H9 (cell line): Measurements from ENCODE around the gene ALKBH4. TPM values are rescaled to one million over a fixed set of nuclear protein-coding genes. Genes with fewer than 3 reads are reported as not detected.

Source experiments
- DNase-seq: peaks from one replicate; pipeline ENCODE4 v3.0.0-alpha.2; 2017
- H2AFZ ChIP-seq: one replicate; pipeline ENCODE4 v1.6.1; 2013; ENCODE audit warnings: mild to moderate bottlenecking, low read length, control low read depth, moderate library complexity
- H2AK5ac ChIP-seq: 2 replicates; pipeline ENCODE4 v1.6.1; 2013; ENCODE audit warnings: low read length, control low read depth, mixed read lengths; ENCODE audit not compliant: insufficient read length
- H2BK120ac ChIP-seq: one replicate; pipeline ENCODE4 v1.6.1; 2013; ENCODE audit warnings: low read depth, mild to moderate bottlenecking, low read length, control low read depth, inconsistent platforms; ENCODE audit not compliant: poor library complexity, severe bottlenecking
- H2BK12ac ChIP-seq: 2 replicates; pipeline ENCODE4 v1.6.1; 2013; ENCODE audit warnings: low read length, control low read depth, mixed read lengths, low read depth; ENCODE audit not compliant: insufficient read length
- H2BK15ac ChIP-seq: 2 replicates; pipeline ENCODE4 v1.6.1; 2013; ENCODE audit warnings: low read depth, low read length, control low read depth
- H2BK20ac ChIP-seq: one replicate; pipeline ENCODE4 v1.6.1; 2013; ENCODE audit warnings: low read depth, mild to moderate bottlenecking, low read length, control low read depth, inconsistent platforms; ENCODE audit not compliant: poor library complexity, severe bottlenecking
- H2BK5ac ChIP-seq: 2 replicates; pipeline ENCODE4 v1.6.1; 2013; ENCODE audit warnings: low read length, control low read depth, mixed read lengths; ENCODE audit not compliant: insufficient read length
- H3K14ac ChIP-seq: 2 replicates; pipeline ENCODE4 v1.6.1; 2013; ENCODE audit warnings: low read length, control low read depth; ENCODE audit not compliant: insufficient read depth
- H3K18ac ChIP-seq: 2 replicates; pipeline ENCODE4 v1.6.1; 2013; ENCODE audit warnings: low read depth, mild to moderate bottlenecking, mixed read lengths, low read length, control low read depth; ENCODE audit not compliant: insufficient read length
- H3K23ac ChIP-seq: 2 replicates; pipeline ENCODE4 v1.6.1; 2013; ENCODE audit warnings: low read length, control low read depth, mixed read lengths, low read depth; ENCODE audit not compliant: insufficient read length
- H3K23me2 ChIP-seq: 2 replicates; pipeline ENCODE4 v1.6.1; 2013; ENCODE audit warnings: low read depth, mild to moderate bottlenecking, mixed read lengths, low read length, control low read depth; ENCODE audit not compliant: insufficient read length, poor library complexity, severe bottlenecking
- H3K27ac ChIP-seq: 2 replicates; pipeline ENCODE4 v1.5.1; 2013; ENCODE audit warnings: low read length, control low read depth, mixed read lengths, low read depth; ENCODE audit not compliant: insufficient read length
- H3K27me3 ChIP-seq: 2 replicates; pipeline ENCODE4 v1.6.1; 2013; ENCODE audit warnings: low read length, control low read depth, inconsistent platforms; ENCODE audit not compliant: insufficient read depth
- H3K4ac ChIP-seq: 2 replicates; pipeline ENCODE4 v1.6.1; 2013; ENCODE audit warnings: low read depth, mild to moderate bottlenecking, control low read depth, inconsistent platforms, low read length, moderate library complexity
- H3K4me1 ChIP-seq: 2 replicates; pipeline ENCODE4 v1.6.1; 2013; ENCODE audit warnings: low read length, control low read depth, inconsistent platforms; ENCODE audit not compliant: insufficient read depth
- H3K4me2 ChIP-seq: 2 replicates; pipeline ENCODE4 v1.6.1; 2013; ENCODE audit warnings: low read length, control low read depth, mixed read lengths; ENCODE audit not compliant: insufficient read length, insufficient read depth
- H3K56ac ChIP-seq: 2 replicates; pipeline ENCODE4 v1.6.1; 2013; ENCODE audit warnings: low read depth, mild to moderate bottlenecking, mixed read lengths, low read length, control low read depth; ENCODE audit not compliant: insufficient read length
- H3K79me1 ChIP-seq: 2 replicates; pipeline ENCODE4 v1.6.1; 2013; ENCODE audit warnings: low read depth, mild to moderate bottlenecking, moderate library complexity, low read length, control low read depth, inconsistent platforms; ENCODE audit not compliant: insufficient read depth, poor library complexity, severe bottlenecking
- H3K79me2 ChIP-seq: 2 replicates; pipeline ENCODE4 v1.6.1; 2013; ENCODE audit warnings: low read length, control low read depth, inconsistent platforms; ENCODE audit not compliant: insufficient read depth
- H3K9ac ChIP-seq: 2 replicates; pipeline ENCODE4 v1.6.1; 2013; ENCODE audit warnings: low read length, control low read depth, mixed read lengths; ENCODE audit not compliant: insufficient read length; ENCODE audit errors: extremely low read depth
- H3K9me3 ChIP-seq: one replicate; pipeline ENCODE4 v1.6.1; 2013; ENCODE audit warnings: low read depth, low read length, inconsistent platforms; ENCODE audit not compliant: control insufficient read depth
- H3T11ph ChIP-seq: one replicate; pipeline ENCODE4 v1.6.1; 2013; ENCODE audit warnings: mild to moderate bottlenecking, low read length, control low read depth, inconsistent platforms
- H4K20me1 ChIP-seq: one replicate; pipeline ENCODE4 v1.6.1; 2013; ENCODE audit not compliant: control insufficient read depth, insufficient read length, insufficient read depth
- H4K5ac ChIP-seq: 2 replicates; pipeline ENCODE4 v1.6.1; 2013; ENCODE audit warnings: low read depth, mild to moderate bottlenecking, mixed read lengths, low read length, control low read depth; ENCODE audit not compliant: insufficient read length
- H4K8ac ChIP-seq: replicated peaks from 2 replicates; pipeline ENCODE4 v1.6.1; 2013; ENCODE audit warnings: low read length, control low read depth, mixed read lengths, low read depth; ENCODE audit not compliant: insufficient read length
- H4K91ac ChIP-seq: 2 replicates; pipeline ENCODE4 v1.6.1; 2013; ENCODE audit warnings: low read depth, mild to moderate bottlenecking, moderate library complexity, mixed read lengths, low read length, control low read depth; ENCODE audit not compliant: insufficient read length
- H3K27ac Mint-ChIP-seq, 3 experiments: 2 replicates in 2 of 3; 3 replicates in 1 of 3; pipeline ENCODE4 v1.8.0; 2020 to 2021; ENCODE audit warnings: mixed read lengths in 3 of 3, mild to moderate bottlenecking in 1 of 3, moderate library complexity in 1 of 3
- H3K27me3 Mint-ChIP-seq: 2 replicates; pipeline ENCODE4 v1.8.0; 2021; ENCODE audit warnings: low read depth, mild to moderate bottlenecking, moderate library complexity, mixed read lengths
- H3K36me3 Mint-ChIP-seq, 3 experiments: 2 replicates in 2 of 3; 3 replicates in 1 of 3; pipeline ENCODE4 v1.8.0; 2020 to 2021; ENCODE audit warnings: low read depth in 3 of 3, mixed read lengths in 3 of 3; ENCODE audit not compliant: insufficient read depth in 1 of 3
- H3K4me1 Mint-ChIP-seq, 2 experiments: 2 replicates each; pipeline ENCODE4 v1.8.0; 2020; ENCODE audit warnings: mixed read lengths in 2 of 2
- H3K4me3 Mint-ChIP-seq, 2 experiments: 2 replicates in 1 of 2; 3 replicates in 1 of 2; pipeline ENCODE4 v1.8.0; 2020 to 2021; ENCODE audit warnings: mild to moderate bottlenecking in 2 of 2, mixed read lengths in 2 of 2, moderate library complexity in 1 of 2
- H3K9me3 Mint-ChIP-seq, 2 experiments: 2 replicates in 1 of 2; 3 replicates in 1 of 2; pipeline ENCODE4 v1.8.0; 2020; ENCODE audit warnings: mild to moderate bottlenecking in 2 of 2, mixed read lengths in 2 of 2, moderate library complexity in 1 of 2
- WGBS: extraction: QIAGEN DNeasy Blood & Tissue Kit; methylation state at CpG from one replicate; pipeline ENCODE4 v1.1.7; 2013; ENCODE audit warnings: missing lambda C conversion rate, low lambda C conversion rate, mixed read lengths; ENCODE audit not compliant: insufficient read length; ENCODE audit errors: extremely low coverage; 5-methylcytosine and 5-hydroxymethylcytosine counted together
- total RNA-seq: library from RNA; stranded (reverse); gene quantifications from 2 replicates; pipeline ENCODE4 v1.2.1, GENCODE V29; 2021
- TF ChIP-seq, protein P1 (sequence below): fragments of 200-600 bp; sonication (generic); conservative IDR thresholded peaks from 3 replicates; pipeline ENCODE4 v1.8.0; 2021; ENCODE audit warnings: antibody characterized with exemption, mild to moderate bottlenecking

ALKBH4 gene
- total RNA-seq, 1 experiment from 2014 or later = 23.9 TPM

- Histone ChIP-seq H3K56ac (no peak overlapping the region), H3K4me1 (no peaks in the 10 kb centered on the region), H3T11ph (no peak overlapping the region), H3K18ac (no peak overlapping the region), H3K9ac (no peak overlapping the region), H2BK12ac (no peak overlapping the region), H3K23ac (no peak overlapping the region), H3K4me2 (no peak overlapping the region), H2AFZ (no peak overlapping the region), H2BK15ac (no peak overlapping the region), H3K79me2 (no peaks in the 10 kb centered on the region), H2BK120ac (no peak overlapping the region), H3K27ac (no peak overlapping the region), H4K8ac (no peak overlapping the region), H4K91ac (no peak overlapping the region), H2BK5ac (no peak overlapping the region), H3K79me1 (peaks cover 2% of the 10 kb centered on the region), H2BK20ac (no peak overlapping the region), H3K27me3 (no peaks in the 10 kb centered on the region), H3K23me2 (peaks cover 6% of the 10 kb centered on the region), H3K14ac (no peak overlapping the region), H4K5ac (no peak overlapping the region), H3K9me3 (no peaks in the 10 kb centered on the region), H2AK5ac (no peak overlapping the region), H3K4ac (no peak overlapping the region), H4K20me1 (no peaks in the 10 kb centered on the region)
- H3K27me3 Mint-ChIP-seq = peaks cover 2% of the 10 kb centered on the region; the same call in 1 of the 2 replicates
- no peak overlapping the region for H3K27ac Mint-ChIP-seq
- no peak overlapping the region; a peak in 1 of 5 replicates for H3K4me3 Mint-ChIP-seq
- peaks cover 20 to 29% (median 24%) of the 10 kb centered on the region in 3 experiments; a peak in 6 of 7 replicates for H3K36me3 Mint-ChIP-seq
- no peaks in the 10 kb centered on the region for H3K9me3 Mint-ChIP-seq
- no CpG with 5 or more reads among the region's 24 CpGs for WGBS
- no peak for DNase-seq
- H3K4me1 Mint-ChIP-seq = peaks cover 11 to 13% of the 10 kb centered on the region in 2 experiments; a peak in 3 of 4 replicates
- TF ChIP-seq, protein P1, sequence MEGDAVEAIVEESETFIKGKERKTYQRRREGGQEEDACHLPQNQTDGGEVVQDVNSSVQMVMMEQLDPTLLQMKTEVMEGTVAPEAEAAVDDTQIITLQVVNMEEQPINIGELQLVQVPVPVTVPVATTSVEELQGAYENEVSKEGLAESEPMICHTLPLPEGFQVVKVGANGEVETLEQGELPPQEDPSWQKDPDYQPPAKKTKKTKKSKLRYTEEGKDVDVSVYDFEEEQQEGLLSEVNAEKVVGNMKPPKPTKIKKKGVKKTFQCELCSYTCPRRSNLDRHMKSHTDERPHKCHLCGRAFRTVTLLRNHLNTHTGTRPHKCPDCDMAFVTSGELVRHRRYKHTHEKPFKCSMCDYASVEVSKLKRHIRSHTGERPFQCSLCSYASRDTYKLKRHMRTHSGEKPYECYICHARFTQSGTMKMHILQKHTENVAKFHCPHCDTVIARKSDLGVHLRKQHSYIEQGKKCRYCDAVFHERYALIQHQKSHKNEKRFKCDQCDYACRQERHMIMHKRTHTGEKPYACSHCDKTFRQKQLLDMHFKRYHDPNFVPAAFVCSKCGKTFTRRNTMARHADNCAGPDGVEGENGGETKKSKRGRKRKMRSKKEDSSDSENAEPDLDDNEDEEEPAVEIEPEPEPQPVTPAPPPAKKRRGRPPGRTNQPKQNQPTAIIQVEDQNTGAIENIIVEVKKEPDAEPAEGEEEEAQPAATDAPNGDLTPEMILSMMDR = no peak
These were observed 3.2 kb upstream of the ALKBH4 start for GRCh38 chr7:102467581-102468477.
